Psoas muscle (tissue), 8 donors: Measurements from ENCODE around the gene NEAT1. TPM values are rescaled to one million over a fixed set of nuclear protein-coding genes. Genes with fewer than 3 reads are reported as not detected.

Source experiments
- ATAC-seq, 4 donors: fragments of 200-7000 bp; cut with Tn5 transposase; one replicate each; pipeline ENCODE4 v1.9.1; 2020; ENCODE audit warnings: moderate library complexity in 3 of 4, mild to moderate bottlenecking in 2 of 4
- DNase-seq, 2 donors: peaks; one replicate each; pipeline ENCODE4 v3.0.0-alpha.2; 2020
- H3K27ac ChIP-seq: fragments of 200-600 bp; one replicate; pipeline ENCODE4 v1.8.0; 2022
- H3K27me3 ChIP-seq, 3 donors: fragments of 200-600 bp in 1 of 3; one replicate each; pipeline versions ENCODE4 v1.6.1 to v1.8.0; 2013 to 2022; ENCODE audit warnings: low read length in 2 of 3, mild to moderate bottlenecking in 2 of 3, moderate library complexity in 1 of 3; ENCODE audit not compliant: insufficient read depth in 3 of 3
- H3K36me3 ChIP-seq, 2 donors: fragments of 200-600 bp in 1 of 2; one replicate each; pipeline versions ENCODE4 v1.6.1 to v1.8.0; 2013 to 2022; ENCODE audit warnings: low read depth in 1 of 2, mild to moderate bottlenecking in 1 of 2, moderate library complexity in 1 of 2; ENCODE audit not compliant: insufficient read depth in 1 of 2
- H3K4me1 ChIP-seq: fragments of 200-600 bp; one replicate; pipeline ENCODE4 v1.8.0; 2022
- H3K4me3 ChIP-seq: fragments of 200-600 bp; one replicate; pipeline ENCODE4 v1.8.0; 2022; ENCODE audit warnings: mild to moderate bottlenecking
- H3K9me3 ChIP-seq: fragments of 200-600 bp; one replicate; pipeline ENCODE4 v1.8.0; 2022
- WGBS, 3 donors: extraction: QIAGEN DNeasy Blood & Tissue Kit; methylation state at CpG; one replicate each; pipeline versions ENCODE4 v1.1.6 to v1.1.7; 2013; 5-methylcytosine and 5-hydroxymethylcytosine counted together
- intact Hi-C, 2 donors: fragments of 100-400 bp; cut with DNase I; formaldehyde crosslinking; loops; one replicate each; pipeline versions ENCODE4 v1.11.0 to v1.14.2; 2022
- polyA plus RNA-seq, 3 donors: library from polyadenylated mRNA; stranded (reverse); fragments of 200-250 nt; gene quantifications; one replicate each; pipeline ENCODE4 v1.2.3, GENCODE V29; 2013
- total RNA-seq, 4 donors: library from RNA; stranded (reverse); fragmentation: NEBNext Ultra II Directional in 2 of 4; extraction: Animal tissue kit (Norgen Biotek cat#: 25700) in 2 of 4; gene quantifications; one replicate each; pipeline versions ENCODE4 v1.2.1 to v1.2.4, GENCODE V29; 2021 to 2023
- TF ChIP-seq, protein P1 (sequence below): fragments of 200-600 bp; IDR thresholded peaks from one replicate; pipeline ENCODE4 v1.8.0; 2022; ENCODE audit warnings: antibody characterized with exemption
- donor health status: healthy with polysubstance abuse.
- donor health status: DM: no; HTN: no; CAD: no; lungs with moderate emphysema.
- donor health status: Bipolar disorder and iron deficiency.
- donor health status: healthy.
- donor health status: DM: yes; HTN: yes; CAD: no.
- donor health status: DM: no; HTN: no; CAD: no.
- donor health status: DM: no; HTN: no; CAD: no.
- donor health status: DM: yes; HTN: yes; CAD: no.

NEAT1 gene
- total and polyA plus RNA-seq, 7 donors = 474 to 1,759 (median 716) TPM

GRCh38 chr11:65417702-65418430 lies 4.7 kb upstream of the NEAT1 start:
- H3K36me3 ChIP-seq = no peaks in the 10 kb centered on the region
- 3 to 4% (median 4%) methylated on average over 16 to 19 of the region's 19 CpGs for WGBS, 3 donors
- TF ChIP-seq, protein P1, sequence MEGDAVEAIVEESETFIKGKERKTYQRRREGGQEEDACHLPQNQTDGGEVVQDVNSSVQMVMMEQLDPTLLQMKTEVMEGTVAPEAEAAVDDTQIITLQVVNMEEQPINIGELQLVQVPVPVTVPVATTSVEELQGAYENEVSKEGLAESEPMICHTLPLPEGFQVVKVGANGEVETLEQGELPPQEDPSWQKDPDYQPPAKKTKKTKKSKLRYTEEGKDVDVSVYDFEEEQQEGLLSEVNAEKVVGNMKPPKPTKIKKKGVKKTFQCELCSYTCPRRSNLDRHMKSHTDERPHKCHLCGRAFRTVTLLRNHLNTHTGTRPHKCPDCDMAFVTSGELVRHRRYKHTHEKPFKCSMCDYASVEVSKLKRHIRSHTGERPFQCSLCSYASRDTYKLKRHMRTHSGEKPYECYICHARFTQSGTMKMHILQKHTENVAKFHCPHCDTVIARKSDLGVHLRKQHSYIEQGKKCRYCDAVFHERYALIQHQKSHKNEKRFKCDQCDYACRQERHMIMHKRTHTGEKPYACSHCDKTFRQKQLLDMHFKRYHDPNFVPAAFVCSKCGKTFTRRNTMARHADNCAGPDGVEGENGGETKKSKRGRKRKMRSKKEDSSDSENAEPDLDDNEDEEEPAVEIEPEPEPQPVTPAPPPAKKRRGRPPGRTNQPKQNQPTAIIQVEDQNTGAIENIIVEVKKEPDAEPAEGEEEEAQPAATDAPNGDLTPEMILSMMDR = no peak
- peak overlapping the region; percentile 100 for H3K27ac ChIP-seq
- ATAC-seq (peak; percentile 14 to 25 (median 20)), DNase-seq (peak; percentile 69 to 90)
- H3K9me3 ChIP-seq = no peaks in the 10 kb centered on the region
- peaks cover 60% of the 10 kb centered on the region for H3K4me1 ChIP-seq
- intact Hi-C loops = loop anchor here (1.0 to 5.0 kb wide), 5 partner anchors 35 to 93 kb away; partner anchors contain the start of gene SLC25A45 (in 2 of the 2)
- peak overlapping the region; percentile 86 for H3K4me3 ChIP-seq
- H3K27me3 ChIP-seq = no peaks in the 10 kb centered on the region

- DNase-seq = no peak
- TF ChIP-seq, protein P1 = no peak
- Histone ChIP-seq H3K4me3 (peak overlapping the region; percentile 86), H3K27ac (peak overlapping the region; percentile 100), H3K4me1 (peaks cover 59% of the 10 kb centered on the region), H3K36me3 (peaks cover 0 to 2% of the 10 kb centered on the region in 2 donors), H3K27me3 (no peaks in the 10 kb centered on the region), H3K9me3 (no peaks in the 10 kb centered on the region)
- intact Hi-C loops = loop anchor here (1.0 to 5.0 kb wide), 3 partner anchors 36 to 79 kb away; partner anchors contain the start of gene SLC25A45 (in 1 of the 2)
- no peak for ATAC-seq
- 0 to 8% (median 1%) methylated on average over 3 to 4 of the region's 4 CpGs for WGBS, 3 donors
Measured at GRCh38 chr11:65418431-65418680, 4.2 kb upstream of the NEAT1 start.

GRCh38 chr11:65418681-65419459 lies 3.7 kb upstream of the NEAT1 start:
- peaks cover 57% of the 10 kb centered on the region for H3K4me1 ChIP-seq
- no peaks in the 10 kb centered on the region for H3K9me3 ChIP-seq
- peaks cover 0 to 7% of the 10 kb centered on the region in 2 donors for H3K36me3 ChIP-seq
- peak overlapping the region; percentile 100 for H3K27ac ChIP-seq
- TF ChIP-seq, protein P1 = no peak
- no peaks in the 10 kb centered on the region for H3K27me3 ChIP-seq
- 0 to 1% (median 0%) methylated on average over 15 of the region's 15 CpGs for WGBS, 3 donors
- peak; percentile 20 to 38 (median 34) for ATAC-seq
- DNase-seq = peak; percentile 99
- intact Hi-C loops = loop anchor here (1.0 to 5.0 kb wide), 3 partner anchors 36 to 78 kb away; partner anchors contain the start of gene SLC25A45 (in 1 of the 2)
- peak overlapping the region; percentile 86 for H3K4me3 ChIP-seq

GRCh38 chr11:65419460-65419771 lies 3.2 kb upstream of the NEAT1 start:
- DNase-seq (peak; percentile 50 to 67), ATAC-seq (no peak)
- TF ChIP-seq, protein P1 = no peak
- H3K4me1 ChIP-seq = peaks cover 51% of the 10 kb centered on the region
- H3K4me3 ChIP-seq = peak overlapping the region; percentile 86
- H3K27me3 ChIP-seq = no peaks in the 10 kb centered on the region
- peak overlapping the region; percentile 100 for H3K27ac ChIP-seq
- H3K36me3 ChIP-seq = peaks cover 0 to 13% of the 10 kb centered on the region in 2 donors
- 4 to 8% (median 7%) methylated on average over 7 of the region's 7 CpGs for WGBS, 3 donors
- H3K9me3 ChIP-seq = no peaks in the 10 kb centered on the region
- intact Hi-C loops = loop anchor here (2.0 to 5.0 kb wide), 2 partner anchors 37 to 53 kb away; partner anchors contain the start of gene SLC25A45 (in 1 of the 2)
